ENCODE results near the gene SPHK2. TPM values are rescaled to one million over a fixed set of nuclear protein-coding genes. Genes with fewer than 3 reads are reported as not detected.

The SPHK2 gene
- polyA plus RNA-seq, 1 of the 3 experiments (the other 2 are of a cell fraction), result 14.8 TPM

DNA sequence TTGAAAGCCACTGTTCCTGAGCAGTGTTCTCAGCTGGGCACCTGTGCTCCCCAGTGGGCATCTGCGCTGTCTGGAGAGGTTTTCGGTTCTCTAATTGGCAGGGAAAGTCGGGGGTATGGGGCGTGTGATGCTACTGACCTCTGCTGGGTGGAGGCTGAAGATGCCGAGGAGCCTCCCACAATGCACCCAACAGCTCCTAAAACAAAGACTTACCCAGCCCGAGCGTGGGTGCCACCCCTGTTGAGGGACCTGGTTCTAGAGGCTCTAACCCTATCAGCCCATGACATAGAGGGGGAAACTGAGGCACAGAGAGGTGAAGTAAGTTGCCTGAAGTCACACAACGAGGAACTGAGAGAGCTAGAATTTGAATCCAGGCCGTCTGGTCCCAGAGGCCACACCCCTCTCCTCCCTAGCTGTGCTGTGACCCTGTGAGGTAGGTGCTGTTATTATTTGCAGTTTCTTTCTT lies 10.5 kb upstream of the SPHK2 start (continued):
- TF ChIP-seq, protein P1, sequence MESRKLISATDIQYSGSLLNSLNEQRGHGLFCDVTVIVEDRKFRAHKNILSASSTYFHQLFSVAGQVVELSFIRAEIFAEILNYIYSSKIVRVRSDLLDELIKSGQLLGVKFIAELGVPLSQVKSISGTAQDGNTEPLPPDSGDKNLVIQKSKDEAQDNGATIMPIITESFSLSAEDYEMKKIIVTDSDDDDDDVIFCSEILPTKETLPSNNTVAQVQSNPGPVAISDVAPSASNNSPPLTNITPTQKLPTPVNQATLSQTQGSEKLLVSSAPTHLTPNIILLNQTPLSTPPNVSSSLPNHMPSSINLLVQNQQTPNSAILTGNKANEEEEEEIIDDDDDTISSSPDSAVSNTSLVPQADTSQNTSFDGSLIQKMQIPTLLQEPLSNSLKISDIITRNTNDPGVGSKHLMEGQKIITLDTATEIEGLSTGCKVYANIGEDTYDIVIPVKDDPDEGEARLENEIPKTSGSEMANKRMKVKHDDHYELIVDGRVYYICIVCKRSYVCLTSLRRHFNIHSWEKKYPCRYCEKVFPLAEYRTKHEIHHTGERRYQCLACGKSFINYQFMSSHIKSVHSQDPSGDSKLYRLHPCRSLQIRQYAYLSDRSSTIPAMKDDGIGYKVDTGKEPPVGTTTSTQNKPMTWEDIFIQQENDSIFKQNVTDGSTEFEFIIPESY (IDR thresholded peaks at IDR 0.05; ENCODE audit: borderline replicate concordance, low read depth), result no peak
- TF ChIP-seq JUND (IDR thresholded peaks at IDR 0.05), result no peak
- TF ChIP-seq RXRA (IDR thresholded peaks at IDR 0.05; ENCODE audit: borderline replicate concordance, low read depth), result no peak
- no peak for TF ChIP-seq MEF2A (IDR thresholded peaks at IDR 0.05; ENCODE audit: borderline replicate concordance, low read depth)
- no peak for TF ChIP-seq PBX3 (IDR thresholded peaks at IDR 0.05)
- TF ChIP-seq RCOR1 (IDR thresholded peaks at IDR 0.05; ENCODE audit: low read length), result no peak

- H3K9me3 ChIP-seq, result no peaks in the 10 kb centered on the region
- H3F3A ChIP-seq (replicated peaks; ENCODE audit: insufficient read depth), result peaks cover 9% of the 10 kb centered on the region
- H3K9ac ChIP-seq, result no peak overlapping the region
- no peaks in the 10 kb centered on the region for H3K27me3 ChIP-seq (ENCODE audit: insufficient read depth)
- peaks cover 0 to 12% of the 10 kb centered on the region in 2 experiments; a peak in 1 of 4 replicates for H3K4me1 ChIP-seq (ENCODE audit: control insufficient read depth in 1 of 2, insufficient read depth in 2 of 2, low read depth in 1 of 2, low read length in 1 of 2)
- ChIA-PET POLR2A (interaction anchor here (1.9 to 2.4 kb wide), 2 partner anchors 8 to 9 kb away, joined by 10 to 17 read pairs; partner anchors contain the start of genes RPL18 and SPHK2), CTCF (interaction anchor here (0.7 to 8.0 kb wide), 11 partner anchors 10 to 134 kb away, joined by 3 to 72 read pairs (median 6); partner anchors contain the start of gene CA11)
- peaks cover 0 to 2% of the 10 kb centered on the region in 2 experiments for H3K36me3 ChIP-seq (replicated peaks in 1 of 2; ENCODE audit: control insufficient read depth in 1 of 2, insufficient read depth in 2 of 2, low read length in 1 of 2)
- H3K27ac ChIP-seq (ENCODE audit: low read depth in 2 of 2, low read length in 1 of 2), result no peak overlapping the region
- no peaks in the 10 kb centered on the region; the same call in 1 of the 2 replicates for H4K20me1 ChIP-seq (ENCODE audit: insufficient read depth)
- H2AFZ ChIP-seq (ENCODE audit: low read depth), result no peak overlapping the region; the same call in 1 of the 2 replicates
- H3K9me2 ChIP-seq, result no peaks in the 10 kb centered on the region
- H3K4me2 ChIP-seq, result no peak overlapping the region
- TF ChIP-seq SMC3 (IDR thresholded peaks at IDR 0.05; ENCODE audit: low read depth, low read length) (no peak), FOXJ3 (CRISPR knock-in tag; IDR thresholded peaks at IDR 0.05) (no peak), RCOR1 (IDR thresholded peaks at IDR 0.05; ENCODE audit: low read length) (no peak), MAX (IDR thresholded peaks at IDR 0.05; ENCODE audit: low read depth) (no peak), JUND (IDR thresholded peaks at IDR 0.05) (no peak)
- WGBS (ENCODE audit: low lambda C conversion rate), result 93% methylated on average over 8 of the region's 20 CpGs
- no peak overlapping the region for H3K4me3 ChIP-seq (ENCODE audit: low read depth in 2 of 2, low read length in 1 of 2)
- H3K79me2 ChIP-seq (ENCODE audit: insufficient read depth), result no peaks in the 10 kb centered on the region
- no peak for DNase-seq
Observed at GRCh38 chr19:48609571-48610108, 9.7 kb upstream of the SPHK2 start.

- Histone ChIP-seq H3K9ac (no peak overlapping the region), H3K79me2 (ENCODE audit: insufficient read depth) (peaks cover 10% of the 10 kb centered on the region), H3K27ac (ENCODE audit: low read depth in 2 of 2, low read length in 1 of 2) (no peak overlapping the region), H3F3A (replicated peaks; ENCODE audit: insufficient read depth) (peaks cover 26% of the 10 kb centered on the region), H3K36me3 (replicated peaks in 1 of 2; ENCODE audit: control insufficient read depth in 1 of 2, insufficient read depth in 2 of 2, low read length in 1 of 2) (peaks cover 19 to 24% of the 10 kb centered on the region in 2 experiments), H3K9me2 (no peaks in the 10 kb centered on the region), H3K9me3 (no peaks in the 10 kb centered on the region), H4K20me1 (ENCODE audit: insufficient read depth) (peaks cover 21% of the 10 kb centered on the region), H3K4me1 (ENCODE audit: control insufficient read depth in 1 of 2, insufficient read depth in 2 of 2, low read depth in 1 of 2, low read length in 1 of 2) (peaks cover under 1 to 23% of the 10 kb centered on the region in 2 experiments; a peak in 1 of 4 replicates), H3K27me3 (ENCODE audit: insufficient read depth) (no peaks in the 10 kb centered on the region), H3K4me2 (no peak overlapping the region), H2AFZ (ENCODE audit: low read depth) (no peak overlapping the region), H3K4me3 (ENCODE audit: low read depth in 2 of 2, low read length in 1 of 2) (no peak overlapping the region)
- DNase-seq, result no peak
- ChIA-PET POLR2A (no interaction called here), CTCF (interaction anchor here (8.0 kb wide), 1 partner anchor 22 kb away, joined by 72 read pairs; no protein-coding TSS in a partner anchor)
- WGBS (ENCODE audit: low lambda C conversion rate), result 98% methylated on average over 10 of the region's 14 CpGs
- no peak for TF ChIP-seq USF2 (IDR thresholded peaks at IDR 0.05; ENCODE audit: borderline replicate concordance, low read depth, low read length)
- no peak for TF ChIP-seq JUND (IDR thresholded peaks at IDR 0.05)
- TF ChIP-seq TEAD4 (IDR thresholded peaks at IDR 0.05; ENCODE audit: borderline replicate concordance, insufficient read depth), result no peak
- TF ChIP-seq POLR2AphosphoS5 (IDR thresholded peaks at IDR 0.05; ENCODE audit: low read depth, low read length), result no peak
- no peak for TF ChIP-seq YY1 (IDR thresholded peaks at IDR 0.05; ENCODE audit: low read depth)
- TF ChIP-seq EP300 (IDR thresholded peaks at IDR 0.05; ENCODE audit: borderline replicate concordance in 1 of 2, low read depth in 1 of 2, low read length in 1 of 2), result no peak
- no peak for TF ChIP-seq FOXJ3 (CRISPR knock-in tag; IDR thresholded peaks at IDR 0.05)
- no peak for TF ChIP-seq MAX (IDR thresholded peaks at IDR 0.05; ENCODE audit: low read depth)
- TF ChIP-seq, protein P1 (IDR thresholded peaks at IDR 0.05; ENCODE audit: borderline replicate concordance, low read depth), result no peak
- TF ChIP-seq FOSL2 (IDR thresholded peaks at IDR 0.05; ENCODE audit: borderline replicate concordance, low read depth), result no peak
- no peak for TF ChIP-seq MXI1 (IDR thresholded peaks at IDR 0.05; ENCODE audit: low read depth, low read length)
Observed at GRCh38 chr19:48611872-48612271, 7.4 kb upstream of the SPHK2 start.

All from SK-N-SH (cell line).